ENCODE measurements around the gene EMD.
"Not testable (repeated sequence)": the region's sequence is repeated elsewhere in the genome, so short reads cannot be mapped to it uniquely, and the experiment has no call there.

EMD gene

GRCh38 chrX:154378799-154379568 lies at the start of gene EMD:
TSS of gene EMD (plus strand) at chrX:154379295. CDS start at chrX:154379485, 190 bp downstream.
- DNase-seq: peak; percentile 91 to 97

- DNase-seq: no peak
These were observed 46.5 kb upstream of the EMD start for GRCh38 chrX:154332561-154332960.

GRCh38 chrX:154333116-154333515 lies 46.0 kb upstream of the EMD start:
- no peak for DNase-seq

GRCh38 chrX:154333837-154334271 lies 45.2 kb upstream of the EMD start:
- no peak for DNase-seq

- no peak for DNase-seq
These were observed 44.6 kb upstream of the EMD start for GRCh38 chrX:154334496-154334895.

- DNase-seq: not testable (repeated sequence)
These were observed 37.4 kb upstream of the EMD start for GRCh38 chrX:154341399-154342298.

- not testable (repeated sequence) for DNase-seq
These were observed 36.0 kb upstream of the EMD start for GRCh38 chrX:154343063-154343462.

- not testable (repeated sequence) for DNase-seq
These were observed 35.5 kb upstream of the EMD start for GRCh38 chrX:154343620-154344019.

GRCh38 chrX:154348114-154348531 lies 31.0 kb upstream of the EMD start:
- no peak for DNase-seq

- DNase-seq: no peak
These were observed 30.3 kb upstream of the EMD start for GRCh38 chrX:154348646-154349358.

- DNase-seq: no peak
These were observed 29.6 kb upstream of the EMD start for GRCh38 chrX:154349359-154349935.

- no peak for DNase-seq
These were observed 29.1 kb upstream of the EMD start for GRCh38 chrX:154349979-154350378.

- no peak for DNase-seq
These were observed 28.5 kb upstream of the EMD start for GRCh38 chrX:154350429-154351182.

- no peak for DNase-seq
These were observed 27.7 kb upstream of the EMD start for GRCh38 chrX:154351183-154352011.

GRCh38 chrX:154352012-154352401 lies 27.1 kb upstream of the EMD start:
- DNase-seq: no peak

GRCh38 chrX:154352466-154352865 lies 26.6 kb upstream of the EMD start:
- no peak for DNase-seq

- DNase-seq: no peak
These were observed 25.8 kb upstream of the EMD start for GRCh38 chrX:154353172-154353843.

- DNase-seq: no peak
These were observed 25.1 kb upstream of the EMD start for GRCh38 chrX:154354013-154354412.

GRCh38 chrX:154354516-154354915 lies 24.6 kb upstream of the EMD start:
- DNase-seq: no peak

- DNase-seq: no peak
These were observed 23.9 kb upstream of the EMD start for GRCh38 chrX:154355094-154355775.

Measured in NCI-H2081 (cell line).